Bronchial epithelial cell (primary cell): ENCODE results near the gene STXBP3. TPM values are rescaled to one million over a fixed set of nuclear protein-coding genes. Genes with fewer than 3 reads are reported as not detected.
"Not testable (repeated sequence)": the region's sequence is repeated elsewhere in the genome, so short reads cannot be mapped to it uniquely, and the experiment has no call there.

Experiments used
- DNase-seq: peaks from one replicate; pipeline ENCODE4 v3.0.0-alpha.2; 2010; ENCODE audit warnings: low read depth
- FAIRE-seq: peaks from 2 replicates; lab custom pipeline; 2011; peaks lifted over from hg19 to GRCh38; lab: Jason Lieb, UNC
- H3K27me3 ChIP-seq: 2 replicates; pipeline ENCODE4 v1.5.1; 2011; ENCODE audit warnings: low read length; ENCODE audit not compliant: control insufficient read depth, insufficient read depth
- H3K36me3 ChIP-seq: 2 replicates; pipeline ENCODE4 v1.5.1; 2011; ENCODE audit warnings: low read length; ENCODE audit not compliant: control insufficient read depth, insufficient read depth
- H3K4me3 ChIP-seq: 2 replicates; pipeline ENCODE4 v1.5.1; 2011; ENCODE audit warnings: mild to moderate bottlenecking, low read depth, low read length, control low read depth
- total RNA-seq: library from RNA; depleted of rRNA; stranded (reverse); fragments of >200 nt; gene quantifications from 2 replicates; pipeline ENCODE4 v1.2.1, GENCODE V29; 2014
- TF ChIP-seq, protein P1 (sequence below): IDR thresholded peaks from 2 replicates; pipeline ENCODE4 v1.5.1; 2011; ENCODE audit warnings: mild to moderate bottlenecking, moderate library complexity, low read length, control low read depth, inconsistent platforms; ENCODE audit not compliant: insufficient read depth, severe bottlenecking

STXBP3 gene
- total RNA-seq, 1 donor from 2014 or later = 30.0 TPM

DNA sequence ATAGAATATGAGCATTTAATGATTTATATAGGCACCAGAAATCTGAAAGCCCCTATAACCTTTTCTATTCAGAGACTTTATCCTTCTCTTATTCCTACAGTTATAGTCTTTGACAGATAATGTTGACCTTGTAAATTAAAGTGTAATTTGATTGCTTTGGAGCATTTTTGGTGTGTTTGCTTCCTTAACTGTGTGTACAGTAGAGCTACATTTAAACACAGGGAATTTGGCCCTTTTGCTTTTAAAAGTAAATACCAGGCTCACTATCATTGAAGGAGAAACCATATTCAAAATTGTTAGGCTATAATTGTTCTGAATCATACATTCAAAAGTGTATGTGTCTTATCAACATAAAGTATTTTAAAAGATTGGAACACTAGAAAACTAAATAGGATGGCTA is 33.0 kb downstream of the STXBP3 start:
- FAIRE-seq = no peak

DNA sequence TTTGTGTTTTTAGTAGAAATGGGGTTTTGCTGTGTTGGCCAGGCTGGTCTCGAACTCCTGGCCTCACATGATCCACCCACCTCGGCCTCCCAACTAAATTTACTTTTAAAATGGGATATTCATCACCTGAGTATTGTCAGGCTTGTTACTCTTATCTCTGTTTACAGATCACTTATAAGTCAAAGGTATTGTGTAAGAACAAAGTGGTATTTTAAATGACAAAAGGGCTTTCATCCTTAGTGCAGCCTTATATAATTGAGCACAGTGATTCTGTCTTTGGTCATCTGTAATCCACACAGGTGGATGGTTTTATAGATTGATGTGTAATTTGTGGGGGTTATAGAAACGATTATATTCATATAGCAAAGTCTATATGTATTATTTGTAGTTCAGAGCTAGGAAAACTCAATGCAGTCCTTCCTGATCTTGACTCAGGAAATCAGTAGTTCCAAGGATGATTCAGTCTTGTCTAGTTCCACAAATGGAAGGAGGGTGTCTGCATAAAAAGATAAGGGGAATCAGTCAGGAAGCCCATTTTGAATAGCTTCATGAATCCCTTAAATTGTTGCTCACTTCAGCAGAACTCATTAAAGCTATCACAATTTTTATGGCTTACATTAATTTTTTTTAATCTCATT is 34.6 kb downstream of the STXBP3 start:
- FAIRE-seq (no peak), DNase-seq (no peak)
- Histone ChIP-seq H3K36me3 (peaks cover 7% of the 10 kb centered on the region), H3K4me3 (no peak overlapping the region), H3K27me3 (no peaks in the 10 kb centered on the region)
- TF ChIP-seq, protein P1, sequence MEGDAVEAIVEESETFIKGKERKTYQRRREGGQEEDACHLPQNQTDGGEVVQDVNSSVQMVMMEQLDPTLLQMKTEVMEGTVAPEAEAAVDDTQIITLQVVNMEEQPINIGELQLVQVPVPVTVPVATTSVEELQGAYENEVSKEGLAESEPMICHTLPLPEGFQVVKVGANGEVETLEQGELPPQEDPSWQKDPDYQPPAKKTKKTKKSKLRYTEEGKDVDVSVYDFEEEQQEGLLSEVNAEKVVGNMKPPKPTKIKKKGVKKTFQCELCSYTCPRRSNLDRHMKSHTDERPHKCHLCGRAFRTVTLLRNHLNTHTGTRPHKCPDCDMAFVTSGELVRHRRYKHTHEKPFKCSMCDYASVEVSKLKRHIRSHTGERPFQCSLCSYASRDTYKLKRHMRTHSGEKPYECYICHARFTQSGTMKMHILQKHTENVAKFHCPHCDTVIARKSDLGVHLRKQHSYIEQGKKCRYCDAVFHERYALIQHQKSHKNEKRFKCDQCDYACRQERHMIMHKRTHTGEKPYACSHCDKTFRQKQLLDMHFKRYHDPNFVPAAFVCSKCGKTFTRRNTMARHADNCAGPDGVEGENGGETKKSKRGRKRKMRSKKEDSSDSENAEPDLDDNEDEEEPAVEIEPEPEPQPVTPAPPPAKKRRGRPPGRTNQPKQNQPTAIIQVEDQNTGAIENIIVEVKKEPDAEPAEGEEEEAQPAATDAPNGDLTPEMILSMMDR = no peak

More for the DNA sequence above, 33.0 kb downstream of the STXBP3 start:
- TF ChIP-seq, protein P1 = no peak
- Histone ChIP-seq H3K27me3 (no peaks in the 10 kb centered on the region), H3K4me3 (no peak overlapping the region), H3K36me3 (peaks cover 3% of the 10 kb centered on the region)
- DNase-seq = no peak

DNA sequence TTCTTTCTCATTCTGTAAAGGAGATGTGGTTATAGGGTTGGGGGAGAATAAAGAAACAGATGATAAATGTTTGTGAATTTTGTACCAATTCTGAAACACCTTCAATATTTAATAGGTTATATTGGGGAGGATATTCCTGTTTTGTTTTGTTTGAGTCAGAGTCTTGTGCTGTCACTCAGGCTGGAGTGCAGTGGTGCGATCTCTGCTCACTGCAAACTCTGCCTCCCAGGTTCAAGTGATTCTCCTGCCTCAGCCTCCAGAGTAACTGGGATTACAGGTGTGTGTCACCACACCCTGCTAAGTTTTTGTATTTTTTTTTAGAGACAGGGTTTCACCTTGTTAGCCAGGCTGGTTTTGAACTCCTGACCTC is 35.1 kb downstream of the STXBP3 start:
- H3K27me3 ChIP-seq, H3K4me3 ChIP-seq, DNase-seq, H3K36me3 ChIP-seq, FAIRE-seq: not testable (repeated sequence)

DNA sequence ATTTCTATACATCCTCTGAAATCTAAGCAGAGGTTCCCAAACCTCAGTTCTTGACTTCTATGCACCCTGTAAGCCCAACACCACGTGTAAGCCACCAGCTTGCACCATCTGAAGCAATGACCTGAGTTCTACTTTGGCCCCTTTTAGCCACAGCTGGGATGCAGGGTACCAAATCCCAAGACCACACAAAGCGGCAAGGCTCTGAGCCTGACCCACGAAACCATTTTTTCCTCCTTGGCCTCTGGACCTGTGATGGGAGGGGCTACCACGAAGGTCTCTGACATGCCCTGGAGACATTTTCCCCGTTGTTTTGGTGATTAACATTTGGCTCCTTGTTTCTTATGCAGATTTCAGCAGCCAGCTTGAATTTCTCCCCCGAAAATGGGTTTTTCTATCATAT is 38.8 kb downstream of the STXBP3 start:
- FAIRE-seq (no peak), DNase-seq (no peak)
- H3K36me3 ChIP-seq = peaks cover 7% of the 10 kb centered on the region

DNA sequence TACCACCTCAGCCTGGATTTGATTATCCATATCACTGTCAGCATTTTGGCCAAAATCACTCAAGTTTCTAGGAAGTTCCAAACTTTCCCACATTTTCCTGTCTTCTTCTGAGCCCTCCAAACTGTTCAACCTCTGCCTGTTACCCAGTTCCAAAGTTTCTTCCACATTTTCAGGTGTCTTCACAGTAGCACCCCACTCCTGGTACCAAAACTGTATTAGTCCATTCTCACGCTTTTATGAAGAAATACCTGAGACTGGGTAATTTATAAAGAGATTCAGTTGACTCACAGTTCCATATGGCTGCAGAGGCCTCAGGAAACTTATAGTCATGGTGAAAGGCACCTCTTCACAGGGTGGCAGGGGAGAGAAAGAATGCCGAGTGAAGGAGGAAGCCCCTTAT is 39.4 kb downstream of the STXBP3 start:
- FAIRE-seq = no peak
- TF ChIP-seq, protein P1 = no peak
- Histone ChIP-seq H3K27me3 (no peaks in the 10 kb centered on the region), H3K36me3 (peaks cover 7% of the 10 kb centered on the region), H3K4me3 (no peak overlapping the region)
- DNase-seq = no peak

More for the DNA sequence above, 38.8 kb downstream of the STXBP3 start:
- no peaks in the 10 kb centered on the region for H3K27me3 ChIP-seq
- TF ChIP-seq, protein P1 = no peak
- H3K4me3 ChIP-seq = no peak overlapping the region

DNA sequence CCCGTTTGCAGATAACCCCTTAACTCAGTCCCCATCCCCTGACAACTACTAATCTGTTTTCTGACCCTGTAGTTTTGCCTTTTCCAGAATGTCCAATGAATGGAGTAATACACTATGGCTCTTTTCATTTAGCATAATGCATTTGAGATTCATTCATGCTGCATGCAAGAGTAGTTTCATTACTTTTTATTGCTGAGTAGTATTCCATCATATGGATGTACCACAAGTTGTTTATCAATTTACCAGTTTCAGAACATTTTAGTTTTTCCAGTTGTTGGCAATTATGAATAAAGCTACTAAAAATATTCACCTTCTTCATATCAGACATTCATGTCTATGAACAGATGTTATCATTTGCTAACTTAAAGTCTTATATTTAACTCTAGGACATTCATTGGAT is 45.3 kb downstream of the STXBP3 start:
- H3K4me3 ChIP-seq = no peak overlapping the region
- no peak for FAIRE-seq
- no peaks in the 10 kb centered on the region for H3K27me3 ChIP-seq
- DNase-seq = no peak
- TF ChIP-seq, protein P1 = no peak
- peaks cover 3% of the 10 kb centered on the region for H3K36me3 ChIP-seq
